ENCODE measurements around the gene PRM1. TPM values are rescaled to one million over a fixed set of nuclear protein-coding genes. Genes with fewer than 3 reads are reported as not detected.

The PRM1 gene
- total RNA-seq, 1 experiment from 2014 or later = not detected

- no peak overlapping the region; the same call in 1 of the 2 replicates for H3K27ac ChIP-seq (ENCODE audit: low read length)
- DNase-seq (ENCODE audit: low read depth, low spot score) = no peak
- ATAC-seq = no peak
- CTCF ChIA-PET = interaction anchor here (0.6 kb wide), 1 partner anchor 26 kb away, joined by 3 read pairs; no protein-coding TSS in a partner anchor
- intact Hi-C loops (cut with micrococcal nuclease; ENCODE audit: unreplicated experiment) (no loop called here), in situ Hi-C loops (cut with HindIII; ENCODE audit: low pct_unique_long_range_greater_than_20kb, low sequenced_read_pairs) (no loop called here)
- no peaks in the 10 kb centered on the region for H3K9me3 ChIP-seq (ENCODE audit: control insufficient read depth, insufficient read depth, low read depth, low read length)
- H3K4me1 ChIP-seq (ENCODE audit: control insufficient read depth, insufficient read depth, low read length) = peaks cover 15% of the 10 kb centered on the region
- H3K36me3 ChIP-seq (ENCODE audit: control insufficient read depth, insufficient read depth, low read length) = no peaks in the 10 kb centered on the region
- POLR2A ChIA-PET = no interaction called here
- BruUV-seq (replicated peaks) = no TSS peak
- TF ChIP-seq POLR2AphosphoS5 (IDR thresholded peaks at IDR 0.05; ENCODE audit: low read depth, low read length) (no peak), SIN3A (IDR thresholded peaks at IDR 0.05; ENCODE audit: borderline replicate concordance, insufficient read depth, low read depth, low read length) (no peak), TCF7L2 (IDR thresholded peaks at IDR 0.05; ENCODE audit: low read depth, low read length) (no peak)
- H3K4me3 ChIP-seq (ENCODE audit: low read depth in 2 of 2, low read length in 2 of 2) = no peak overlapping the region
- no peaks in the 10 kb centered on the region for H3K27me3 ChIP-seq (ENCODE audit: control insufficient read depth, insufficient read depth, low read length)
Observed at GRCh38 chr16:11296351-11296705, 15.2 kb upstream of the PRM1 start.

- POLR2A ChIA-PET = no interaction called here
- intact Hi-C loops (cut with micrococcal nuclease; ENCODE audit: unreplicated experiment) = no loop called here
- in situ Hi-C loops (cut with HindIII; ENCODE audit: low pct_unique_long_range_greater_than_20kb, low sequenced_read_pairs) = no loop called here
Observed at GRCh38 chr16:11295672-11296071, 14.5 kb upstream of the PRM1 start.

DNA sequence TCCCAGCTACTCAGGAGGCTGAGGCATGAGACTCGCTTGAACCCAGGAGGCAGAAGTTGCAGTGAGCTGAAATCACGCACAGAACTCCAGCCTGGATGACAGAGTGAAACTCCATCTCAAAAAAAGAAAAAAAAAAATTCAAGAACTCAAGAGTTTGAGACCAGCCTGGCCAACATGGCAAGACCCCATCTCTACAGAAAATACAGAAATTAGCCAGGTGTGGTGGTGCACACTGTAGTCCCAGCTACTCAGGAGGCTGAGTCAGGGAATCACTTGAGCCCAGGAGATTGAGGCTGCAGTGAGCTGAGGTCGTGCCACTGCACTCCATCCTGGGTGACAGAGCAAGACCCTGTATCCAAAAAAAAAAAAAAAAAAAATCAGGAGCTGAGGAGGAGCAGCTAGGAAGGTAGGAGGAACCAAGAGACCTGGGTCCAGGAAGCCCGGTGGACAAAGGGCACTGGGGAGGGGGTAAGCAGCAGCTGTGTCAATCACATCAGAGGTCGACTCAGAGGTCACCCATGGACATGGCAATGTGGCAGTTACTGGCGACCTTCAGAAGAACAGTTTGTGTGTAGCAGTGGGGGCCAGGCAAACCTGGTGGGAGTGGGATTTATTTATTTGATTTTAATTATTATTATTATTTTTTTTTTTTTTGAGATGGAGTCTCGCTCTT is 11.1 kb upstream of the PRM1 start:
- Histone ChIP-seq H3K9me3 (ENCODE audit: control insufficient read depth, insufficient read depth, low read depth, low read length) (no peaks in the 10 kb centered on the region), H3K36me3 (ENCODE audit: control insufficient read depth, insufficient read depth, low read length) (no peaks in the 10 kb centered on the region), H3K4me1 (ENCODE audit: control insufficient read depth, insufficient read depth, low read length) (peaks cover 9% of the 10 kb centered on the region), H3K27me3 (ENCODE audit: control insufficient read depth, insufficient read depth, low read length) (no peaks in the 10 kb centered on the region), H3K27ac (ENCODE audit: low read length) (no peak overlapping the region), H3K4me3 (ENCODE audit: low read depth in 2 of 2, low read length in 2 of 2) (no peak overlapping the region)
- ATAC-seq (no peak), DNase-seq (ENCODE audit: low read depth, low spot score) (no peak)
- TF ChIP-seq, protein P1, sequence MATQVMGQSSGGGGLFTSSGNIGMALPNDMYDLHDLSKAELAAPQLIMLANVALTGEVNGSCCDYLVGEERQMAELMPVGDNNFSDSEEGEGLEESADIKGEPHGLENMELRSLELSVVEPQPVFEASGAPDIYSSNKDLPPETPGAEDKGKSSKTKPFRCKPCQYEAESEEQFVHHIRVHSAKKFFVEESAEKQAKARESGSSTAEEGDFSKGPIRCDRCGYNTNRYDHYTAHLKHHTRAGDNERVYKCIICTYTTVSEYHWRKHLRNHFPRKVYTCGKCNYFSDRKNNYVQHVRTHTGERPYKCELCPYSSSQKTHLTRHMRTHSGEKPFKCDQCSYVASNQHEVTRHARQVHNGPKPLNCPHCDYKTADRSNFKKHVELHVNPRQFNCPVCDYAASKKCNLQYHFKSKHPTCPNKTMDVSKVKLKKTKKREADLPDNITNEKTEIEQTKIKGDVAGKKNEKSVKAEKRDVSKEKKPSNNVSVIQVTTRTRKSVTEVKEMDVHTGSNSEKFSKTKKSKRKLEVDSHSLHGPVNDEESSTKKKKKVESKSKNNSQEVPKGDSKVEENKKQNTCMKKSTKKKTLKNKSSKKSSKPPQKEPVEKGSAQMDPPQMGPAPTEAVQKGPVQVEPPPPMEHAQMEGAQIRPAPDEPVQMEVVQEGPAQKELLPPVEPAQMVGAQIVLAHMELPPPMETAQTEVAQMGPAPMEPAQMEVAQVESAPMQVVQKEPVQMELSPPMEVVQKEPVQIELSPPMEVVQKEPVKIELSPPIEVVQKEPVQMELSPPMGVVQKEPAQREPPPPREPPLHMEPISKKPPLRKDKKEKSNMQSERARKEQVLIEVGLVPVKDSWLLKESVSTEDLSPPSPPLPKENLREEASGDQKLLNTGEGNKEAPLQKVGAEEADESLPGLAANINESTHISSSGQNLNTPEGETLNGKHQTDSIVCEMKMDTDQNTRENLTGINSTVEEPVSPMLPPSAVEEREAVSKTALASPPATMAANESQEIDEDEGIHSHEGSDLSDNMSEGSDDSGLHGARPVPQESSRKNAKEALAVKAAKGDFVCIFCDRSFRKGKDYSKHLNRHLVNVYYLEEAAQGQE (IDR thresholded peaks at IDR 0.05; ENCODE audit: insufficient read depth in 1 of 2, low read depth in 2 of 2, low read length in 1 of 2) = no peak
- TF ChIP-seq SIN3A (IDR thresholded peaks at IDR 0.05; ENCODE audit: borderline replicate concordance, insufficient read depth, low read depth, low read length) = no peak
- no peak for TF ChIP-seq POLR2AphosphoS5 (IDR thresholded peaks at IDR 0.05; ENCODE audit: low read depth, low read length)
- no peak for TF ChIP-seq CTCF (IDR thresholded peaks at IDR 0.05)
- TF ChIP-seq TCF7L2 (IDR thresholded peaks at IDR 0.05; ENCODE audit: low read depth, low read length) = no peak
- ChIA-PET CTCF (no interaction called here), POLR2A (no interaction called here)
- intact Hi-C loops (cut with micrococcal nuclease; ENCODE audit: unreplicated experiment) = no loop called here
- in situ Hi-C loops (cut with HindIII; ENCODE audit: low pct_unique_long_range_greater_than_20kb, low sequenced_read_pairs) = no loop called here
- no TSS peak for BruUV-seq (replicated peaks)

More at GRCh38 chr16:11295672-11296071, 14.5 kb upstream of the PRM1 start:
- Histone ChIP-seq H3K27me3 (ENCODE audit: control insufficient read depth, insufficient read depth, low read length) (no peaks in the 10 kb centered on the region), H3K4me1 (ENCODE audit: control insufficient read depth, insufficient read depth, low read length) (peaks cover 15% of the 10 kb centered on the region), H3K9me3 (ENCODE audit: control insufficient read depth, insufficient read depth, low read depth, low read length) (no peaks in the 10 kb centered on the region), H3K27ac (ENCODE audit: low read length) (no peak overlapping the region), H3K36me3 (ENCODE audit: control insufficient read depth, insufficient read depth, low read length) (no peaks in the 10 kb centered on the region), H3K4me3 (ENCODE audit: low read depth in 2 of 2, low read length in 2 of 2) (no peak overlapping the region)
- no peak for TF ChIP-seq SIN3A (IDR thresholded peaks at IDR 0.05; ENCODE audit: borderline replicate concordance, insufficient read depth, low read depth, low read length)
- ATAC-seq = no peak
- CTCF ChIA-PET = no interaction called here
- no TSS peak for BruUV-seq (replicated peaks)
- no peak for DNase-seq (ENCODE audit: low read depth, low spot score)

All from Panc1 (cell line).